Right atrium auricular region (tissue), 2 donors: Measurements from ENCODE around the gene CIB4. TPM values are rescaled to one million over a fixed set of nuclear protein-coding genes. Genes with fewer than 3 reads are reported as not detected.

Experiments used
- DNase-seq: peaks from one replicate; pipeline ENCODE4 v3.0.0-alpha.2; 2019; ENCODE audit warnings: low spot score
- H3K27ac ChIP-seq, 2 donors: fragments of 200-600 bp; sonication (generic); 1 replicate in 1 of 2; 2 replicates in 1 of 2; pipeline ENCODE4 v1.5.1; 2016 to 2019
- H3K27me3 ChIP-seq, 2 donors: fragments of 200-600 bp; sonication (generic); one replicate each; pipeline versions ENCODE4 v1.5.1 to v1.6.0; 2017 to 2019
- H3K36me3 ChIP-seq: fragments of 200-600 bp; sonication (generic); one replicate; pipeline ENCODE4 v1.5.1; 2016
- H3K4me1 ChIP-seq, 2 donors: fragments of 200-600 bp; sonication (generic); one replicate each; pipeline versions ENCODE4 v1.5.1 to v1.6.0; 2017 to 2019
- H3K4me3 ChIP-seq, 2 donors: fragments of 200-600 bp; sonication (generic); 1 replicate in 1 of 2; 2 replicates in 1 of 2; pipeline ENCODE4 v1.5.1; 2017 to 2019; ENCODE audit warnings: mild to moderate bottlenecking in 1 of 2, moderate library complexity in 1 of 2
- H3K9me3 ChIP-seq, 2 donors: fragments of 200-600 bp; sonication (generic); one replicate each; pipeline ENCODE4 v1.5.1; 2019
- total RNA-seq, 2 donors: library from RNA; depleted of rRNA; stranded (reverse); fragments of >200 nt; gene quantifications; one replicate each; pipeline ENCODE4 v1.1.0, GENCODE V29; 2016
- TF ChIP-seq, protein P1 (sequence below), 2 donors: fragments of 200-600 bp; sonication (generic); IDR thresholded peaks; one replicate each; pipeline ENCODE4 v1.5.1; 2019; ENCODE audit warnings: antibody characterized with exemption in 2 of 2

Gene CIB4
- total RNA-seq, 2 donors from 2014 or later: not detected

- Histone ChIP-seq H3K27me3 (no peaks in the 10 kb centered on the region), H3K27ac (no peak overlapping the region), H3K36me3 (no peaks in the 10 kb centered on the region), H3K4me1 (no peaks in the 10 kb centered on the region), H3K4me3 (no peak overlapping the region), H3K9me3 (no peaks in the 10 kb centered on the region)
- TF ChIP-seq, protein P1, sequence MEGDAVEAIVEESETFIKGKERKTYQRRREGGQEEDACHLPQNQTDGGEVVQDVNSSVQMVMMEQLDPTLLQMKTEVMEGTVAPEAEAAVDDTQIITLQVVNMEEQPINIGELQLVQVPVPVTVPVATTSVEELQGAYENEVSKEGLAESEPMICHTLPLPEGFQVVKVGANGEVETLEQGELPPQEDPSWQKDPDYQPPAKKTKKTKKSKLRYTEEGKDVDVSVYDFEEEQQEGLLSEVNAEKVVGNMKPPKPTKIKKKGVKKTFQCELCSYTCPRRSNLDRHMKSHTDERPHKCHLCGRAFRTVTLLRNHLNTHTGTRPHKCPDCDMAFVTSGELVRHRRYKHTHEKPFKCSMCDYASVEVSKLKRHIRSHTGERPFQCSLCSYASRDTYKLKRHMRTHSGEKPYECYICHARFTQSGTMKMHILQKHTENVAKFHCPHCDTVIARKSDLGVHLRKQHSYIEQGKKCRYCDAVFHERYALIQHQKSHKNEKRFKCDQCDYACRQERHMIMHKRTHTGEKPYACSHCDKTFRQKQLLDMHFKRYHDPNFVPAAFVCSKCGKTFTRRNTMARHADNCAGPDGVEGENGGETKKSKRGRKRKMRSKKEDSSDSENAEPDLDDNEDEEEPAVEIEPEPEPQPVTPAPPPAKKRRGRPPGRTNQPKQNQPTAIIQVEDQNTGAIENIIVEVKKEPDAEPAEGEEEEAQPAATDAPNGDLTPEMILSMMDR (IDR thresholded peaks at IDR 0.05): no peak
- DNase-seq: no peak
Observed at GRCh38 chr2:26598336-26598995, 42.7 kb downstream of the CIB4 start.

GRCh38 chr2:26597197-26597596 lies 44.0 kb downstream of the CIB4 start:
- TF ChIP-seq, protein P1 (IDR thresholded peaks at IDR 0.05): no peak
- Histone ChIP-seq H3K4me3 (no peak overlapping the region), H3K4me1 (no peaks in the 10 kb centered on the region), H3K9me3 (no peaks in the 10 kb centered on the region), H3K27ac (no peak overlapping the region), H3K36me3 (no peaks in the 10 kb centered on the region), H3K27me3 (no peaks in the 10 kb centered on the region)
- no peak for DNase-seq

DNA sequence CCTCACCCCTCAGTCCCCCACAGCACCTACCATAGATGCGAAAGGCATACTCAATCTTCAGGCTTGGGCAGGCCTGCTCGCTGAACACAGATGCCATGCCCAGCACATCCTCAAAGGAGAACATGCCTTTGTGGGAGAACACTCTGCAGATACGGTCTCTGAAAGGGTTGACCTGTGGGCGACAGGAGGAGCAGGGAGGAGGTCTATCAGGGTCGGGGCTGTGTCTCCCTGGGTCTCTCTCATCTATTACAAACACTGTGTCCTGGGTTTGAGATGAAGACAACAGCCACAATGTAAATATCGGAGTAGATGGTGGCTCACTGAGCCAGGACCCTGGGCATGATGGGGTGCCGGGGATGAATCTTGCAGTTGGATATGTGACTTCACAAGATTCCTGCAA lies 46.0 kb downstream of the CIB4 start:
- DNase-seq: no peak
- H3K27ac ChIP-seq: no peak overlapping the region
- H3K4me3 ChIP-seq: no peak overlapping the region
- no peaks in the 10 kb centered on the region for H3K9me3 ChIP-seq
- H3K4me1 ChIP-seq: no peaks in the 10 kb centered on the region
- H3K36me3 ChIP-seq: no peaks in the 10 kb centered on the region
- TF ChIP-seq, protein P1 (IDR thresholded peaks at IDR 0.05): no peak
- no peaks in the 10 kb centered on the region for H3K27me3 ChIP-seq

- Histone ChIP-seq H3K36me3 (no peaks in the 10 kb centered on the region), H3K4me3 (no peak overlapping the region), H3K9me3 (no peaks in the 10 kb centered on the region), H3K27ac (no peak overlapping the region), H3K27me3 (no peaks in the 10 kb centered on the region), H3K4me1 (no peaks in the 10 kb centered on the region)
- TF ChIP-seq, protein P1 (IDR thresholded peaks at IDR 0.05): no peak
- DNase-seq: no peak
Observed at GRCh38 chr2:26591619-26592505, 49.3 kb downstream of the CIB4 start.

DNA sequence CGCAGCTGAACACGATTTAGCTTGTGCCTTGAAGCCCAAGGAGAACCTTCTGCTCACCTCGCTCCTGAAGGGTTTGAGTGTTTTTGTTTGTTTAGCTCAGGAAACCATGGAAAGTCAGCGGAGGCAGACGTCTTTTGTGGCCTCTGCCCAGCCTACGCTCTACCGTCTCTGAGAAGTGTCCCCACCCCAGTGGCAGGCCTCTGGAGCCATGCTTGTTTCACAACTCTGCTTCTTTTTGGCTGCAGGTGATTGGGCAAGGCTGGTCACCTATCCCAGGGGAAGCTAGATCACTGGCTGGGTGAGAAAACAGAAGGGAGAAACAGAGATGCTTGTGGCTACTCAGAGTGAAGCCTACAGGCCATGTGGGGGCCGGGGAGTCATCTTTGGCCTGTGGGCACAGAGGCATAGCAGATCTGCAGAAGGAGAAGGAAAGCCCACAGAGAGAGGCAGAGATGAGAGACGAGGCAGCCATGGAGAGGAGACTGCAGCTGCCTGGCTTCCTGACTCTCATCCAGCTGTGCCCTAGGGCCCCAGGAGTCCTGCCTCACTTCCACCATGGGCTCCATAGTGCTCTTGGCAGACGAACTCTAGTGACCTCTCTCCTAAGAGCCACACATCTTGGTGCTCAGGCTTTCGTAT lies 50.1 kb downstream of the CIB4 start:
- no peaks in the 10 kb centered on the region for H3K27me3 ChIP-seq
- no peak overlapping the region for H3K27ac ChIP-seq
- no peak overlapping the region for H3K4me3 ChIP-seq
- TF ChIP-seq, protein P1 (IDR thresholded peaks at IDR 0.05): no peak
- no peaks in the 10 kb centered on the region for H3K9me3 ChIP-seq
- no peaks in the 10 kb centered on the region for H3K36me3 ChIP-seq
- H3K4me1 ChIP-seq: no peaks in the 10 kb centered on the region
- no peak for DNase-seq
